ENCODE data around the gene RUFY2. TPM values are rescaled to one million over a fixed set of nuclear protein-coding genes. Genes with fewer than 3 reads are reported as not detected.

RUFY2 gene
- total and polyA plus RNA-seq, 2 experiments from 2014 or later, result 10.3 to 17.3 TPM

DNA sequence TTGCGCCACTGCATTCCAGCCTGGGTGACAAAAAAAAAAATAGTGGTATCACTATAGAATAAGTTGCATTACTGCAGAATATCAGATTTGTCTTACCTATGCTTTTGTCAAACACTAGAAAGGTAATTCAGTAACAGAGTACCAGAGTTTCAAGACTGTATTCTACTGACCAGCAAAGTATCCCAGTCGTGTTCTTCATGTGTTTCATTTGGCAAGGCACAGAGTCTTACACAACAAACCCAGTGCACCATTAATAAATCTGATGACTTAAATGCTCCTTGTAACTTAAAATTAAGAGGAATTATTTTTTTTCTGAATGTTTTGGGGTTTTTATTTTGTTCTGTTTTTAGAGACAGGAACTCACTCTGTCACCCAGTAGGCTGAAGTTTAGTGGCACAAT is 40.0 kb downstream of the RUFY2 start:
- Histone ChIP-seq H3K9me2 (ENCODE audit: insufficient read depth) (no peaks in the 10 kb centered on the region), H4K20me1 (replicated peaks; ENCODE audit: insufficient read depth) (no peaks in the 10 kb centered on the region), H3K4me1 (ENCODE audit: insufficient read depth) (no peaks in the 10 kb centered on the region), H3K4me2 (no peak overlapping the region), H3K36me3 (ENCODE audit: insufficient read depth) (peaks cover 9% of the 10 kb centered on the region), H3K4me3 (no peak overlapping the region), H3F3A (replicated peaks; ENCODE audit: low read depth) (no peaks in the 10 kb centered on the region), H3K27ac (ENCODE audit: low read depth) (no peak overlapping the region), H2AFZ (no peak overlapping the region), H3K27me3 (ENCODE audit: insufficient read depth) (no peaks in the 10 kb centered on the region), H3K79me2 (replicated peaks; ENCODE audit: insufficient read depth) (no peaks in the 10 kb centered on the region)
- Mint-ChIP-seq H3K27me3 (ENCODE audit: insufficient read depth, low read depth, poor library complexity) (peaks cover 4% of the 10 kb centered on the region), H3K9me3 (peaks cover 12% of the 10 kb centered on the region; the same call in 2 of the 3 replicates), H3K4me3 (no peak overlapping the region), H3K27ac (no peak overlapping the region), H3K4me1 (no peaks in the 10 kb centered on the region), H3K36me3 (ENCODE audit: low read depth) (peaks cover 27% of the 10 kb centered on the region)
- DNase-seq (ENCODE audit: low spot score) (no peak), ATAC-seq (no peak)
- TF ChIP-seq EZH2 (IDR thresholded peaks at IDR 0.05; ENCODE audit: low read depth, unreplicated experiment) (no peak), JUNB (IDR thresholded peaks at IDR 0.05; ENCODE audit: unreplicated experiment) (no peak), POLR2AphosphoS5 (IDR thresholded peaks at IDR 0.05; ENCODE audit: low read depth) (no peak), EZH2phosphoT487 (IDR thresholded peaks at IDR 0.05; ENCODE audit: unreplicated experiment) (no peak)
- TF ChIP-seq, protein P1, sequence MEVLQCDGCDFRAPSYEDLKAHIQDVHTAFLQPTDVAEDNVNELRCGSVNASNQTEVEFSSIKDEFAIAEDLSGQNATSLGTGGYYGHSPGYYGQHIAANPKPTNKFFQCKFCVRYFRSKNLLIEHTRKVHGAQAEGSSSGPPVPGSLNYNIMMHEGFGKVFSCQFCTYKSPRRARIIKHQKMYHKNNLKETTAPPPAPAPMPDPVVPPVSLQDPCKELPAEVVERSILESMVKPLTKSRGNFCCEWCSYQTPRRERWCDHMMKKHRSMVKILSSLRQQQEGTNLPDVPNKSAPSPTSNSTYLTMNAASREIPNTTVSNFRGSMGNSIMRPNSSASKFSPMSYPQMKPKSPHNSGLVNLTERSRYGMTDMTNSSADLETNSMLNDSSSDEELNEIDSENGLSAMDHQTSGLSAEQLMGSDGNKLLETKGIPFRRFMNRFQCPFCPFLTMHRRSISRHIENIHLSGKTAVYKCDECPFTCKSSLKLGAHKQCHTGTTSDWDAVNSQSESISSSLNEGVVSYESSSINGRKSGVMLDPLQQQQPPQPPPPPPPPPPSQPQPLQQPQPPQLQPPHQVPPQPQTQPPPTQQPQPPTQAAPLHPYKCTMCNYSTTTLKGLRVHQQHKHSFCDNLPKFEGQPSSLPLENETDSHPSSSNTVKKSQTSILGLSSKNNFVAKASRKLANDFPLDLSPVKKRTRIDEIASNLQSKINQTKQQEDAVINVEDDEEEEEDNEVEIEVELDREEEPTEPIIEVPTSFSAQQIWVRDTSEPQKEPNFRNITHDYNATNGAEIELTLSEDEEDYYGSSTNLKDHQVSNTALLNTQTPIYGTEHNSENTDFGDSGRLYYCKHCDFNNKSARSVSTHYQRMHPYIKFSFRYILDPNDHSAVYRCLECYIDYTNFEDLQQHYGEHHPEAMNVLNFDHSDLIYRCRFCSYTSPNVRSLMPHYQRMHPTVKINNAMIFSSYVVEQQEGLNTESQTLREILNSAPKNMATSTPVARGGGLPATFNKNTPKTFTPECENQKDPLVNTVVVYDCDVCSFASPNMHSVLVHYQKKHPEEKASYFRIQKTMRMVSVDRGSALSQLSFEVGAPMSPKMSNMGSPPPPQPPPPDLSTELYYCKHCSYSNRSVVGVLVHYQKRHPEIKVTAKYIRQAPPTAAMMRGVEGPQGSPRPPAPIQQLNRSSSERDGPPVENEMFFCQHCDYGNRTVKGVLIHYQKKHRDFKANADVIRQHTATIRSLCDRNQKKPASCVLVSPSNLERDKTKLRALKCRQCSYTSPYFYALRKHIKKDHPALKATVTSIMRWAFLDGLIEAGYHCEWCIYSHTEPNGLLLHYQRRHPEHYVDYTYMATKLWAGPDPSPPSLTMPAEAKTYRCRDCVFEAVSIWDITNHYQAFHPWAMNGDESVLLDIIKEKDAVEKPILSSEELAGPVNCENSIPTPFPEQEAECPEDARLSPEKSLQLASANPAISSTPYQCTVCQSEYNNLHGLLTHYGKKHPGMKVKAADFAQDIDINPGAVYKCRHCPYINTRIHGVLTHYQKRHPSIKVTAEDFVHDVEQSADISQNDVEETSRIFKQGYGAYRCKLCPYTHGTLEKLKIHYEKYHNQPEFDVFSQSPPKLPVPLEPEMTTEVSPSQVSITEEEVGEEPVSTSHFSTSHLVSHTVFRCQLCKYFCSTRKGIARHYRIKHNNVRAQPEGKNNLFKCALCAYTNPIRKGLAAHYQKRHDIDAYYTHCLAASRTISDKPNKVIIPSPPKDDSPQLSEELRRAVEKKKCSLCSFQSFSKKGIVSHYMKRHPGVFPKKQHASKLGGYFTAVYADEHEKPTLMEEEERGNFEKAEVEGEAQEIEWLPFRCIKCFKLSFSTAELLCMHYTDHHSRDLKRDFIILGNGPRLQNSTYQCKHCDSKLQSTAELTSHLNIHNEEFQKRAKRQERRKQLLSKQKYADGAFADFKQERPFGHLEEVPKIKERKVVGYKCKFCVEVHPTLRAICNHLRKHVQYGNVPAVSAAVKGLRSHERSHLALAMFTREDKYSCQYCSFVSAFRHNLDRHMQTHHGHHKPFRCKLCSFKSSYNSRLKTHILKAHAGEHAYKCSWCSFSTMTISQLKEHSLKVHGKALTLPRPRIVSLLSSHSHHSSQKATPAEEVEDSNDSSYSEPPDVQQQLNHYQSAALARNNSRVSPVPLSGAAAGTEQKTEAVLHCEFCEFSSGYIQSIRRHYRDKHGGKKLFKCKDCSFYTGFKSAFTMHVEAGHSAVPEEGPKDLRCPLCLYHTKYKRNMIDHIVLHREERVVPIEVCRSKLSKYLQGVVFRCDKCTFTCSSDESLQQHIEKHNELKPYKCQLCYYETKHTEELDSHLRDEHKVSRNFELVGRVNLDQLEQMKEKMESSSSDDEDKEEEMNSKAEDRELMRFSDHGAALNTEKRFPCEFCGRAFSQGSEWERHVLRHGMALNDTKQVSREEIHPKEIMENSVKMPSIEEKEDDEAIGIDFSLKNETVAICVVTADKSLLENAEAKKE (CRISPR knock-in tag; IDR thresholded peaks at IDR 0.05), result no peak

DNA sequence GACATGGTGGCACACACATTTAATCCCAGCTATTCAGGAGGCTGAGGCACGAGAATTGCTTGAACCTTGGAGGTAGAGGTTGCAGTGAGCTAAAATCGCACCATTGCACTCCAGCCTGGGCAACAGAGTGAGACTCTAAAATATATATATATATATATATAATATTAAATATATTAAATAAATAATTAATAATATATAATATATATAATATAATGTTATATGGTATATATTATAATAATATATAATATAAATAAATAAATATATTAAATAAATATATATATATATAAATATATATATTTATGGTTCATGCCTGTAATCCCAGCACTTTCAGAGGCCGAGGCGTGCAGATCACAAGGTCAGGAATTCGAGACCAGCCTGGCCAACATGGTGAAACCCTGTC is 40.5 kb downstream of the RUFY2 start:
- H3K36me3 ChIP-seq (ENCODE audit: insufficient read depth), result peaks cover 9% of the 10 kb centered on the region; the same call in 1 of the 2 replicates
- no peaks in the 10 kb centered on the region for H3K79me2 ChIP-seq (replicated peaks; ENCODE audit: insufficient read depth)
- Mint-ChIP-seq H3K4me3 (no peak overlapping the region), H3K27ac (no peak overlapping the region), H3K4me1 (no peaks in the 10 kb centered on the region), H3K27me3 (ENCODE audit: insufficient read depth, low read depth, poor library complexity) (peaks cover 4% of the 10 kb centered on the region), H3K36me3 (ENCODE audit: low read depth) (peaks cover 22% of the 10 kb centered on the region), H3K9me3 (peaks cover 8% of the 10 kb centered on the region; the same call in 2 of the 3 replicates)
- ATAC-seq, result no peak
- H3K27ac ChIP-seq (ENCODE audit: low read depth), result no peak overlapping the region
- no peaks in the 10 kb centered on the region for H4K20me1 ChIP-seq (replicated peaks; ENCODE audit: insufficient read depth)
- no peak overlapping the region for H2AFZ ChIP-seq
- no peaks in the 10 kb centered on the region for H3K27me3 ChIP-seq (ENCODE audit: insufficient read depth)
- no peaks in the 10 kb centered on the region for H3K9me2 ChIP-seq (ENCODE audit: insufficient read depth)
- H3K4me3 ChIP-seq, result no peak overlapping the region
- no peaks in the 10 kb centered on the region for H3F3A ChIP-seq (replicated peaks; ENCODE audit: low read depth)
- no peak for DNase-seq (ENCODE audit: low spot score)
- H3K4me1 ChIP-seq (ENCODE audit: insufficient read depth), result no peaks in the 10 kb centered on the region
- no peak overlapping the region for H3K4me2 ChIP-seq
- TF ChIP-seq POLR2AphosphoS5 (IDR thresholded peaks at IDR 0.05; ENCODE audit: low read depth) (no peak), EZH2phosphoT487 (IDR thresholded peaks at IDR 0.05; ENCODE audit: unreplicated experiment) (no peak)
- TF ChIP-seq, protein P2, sequence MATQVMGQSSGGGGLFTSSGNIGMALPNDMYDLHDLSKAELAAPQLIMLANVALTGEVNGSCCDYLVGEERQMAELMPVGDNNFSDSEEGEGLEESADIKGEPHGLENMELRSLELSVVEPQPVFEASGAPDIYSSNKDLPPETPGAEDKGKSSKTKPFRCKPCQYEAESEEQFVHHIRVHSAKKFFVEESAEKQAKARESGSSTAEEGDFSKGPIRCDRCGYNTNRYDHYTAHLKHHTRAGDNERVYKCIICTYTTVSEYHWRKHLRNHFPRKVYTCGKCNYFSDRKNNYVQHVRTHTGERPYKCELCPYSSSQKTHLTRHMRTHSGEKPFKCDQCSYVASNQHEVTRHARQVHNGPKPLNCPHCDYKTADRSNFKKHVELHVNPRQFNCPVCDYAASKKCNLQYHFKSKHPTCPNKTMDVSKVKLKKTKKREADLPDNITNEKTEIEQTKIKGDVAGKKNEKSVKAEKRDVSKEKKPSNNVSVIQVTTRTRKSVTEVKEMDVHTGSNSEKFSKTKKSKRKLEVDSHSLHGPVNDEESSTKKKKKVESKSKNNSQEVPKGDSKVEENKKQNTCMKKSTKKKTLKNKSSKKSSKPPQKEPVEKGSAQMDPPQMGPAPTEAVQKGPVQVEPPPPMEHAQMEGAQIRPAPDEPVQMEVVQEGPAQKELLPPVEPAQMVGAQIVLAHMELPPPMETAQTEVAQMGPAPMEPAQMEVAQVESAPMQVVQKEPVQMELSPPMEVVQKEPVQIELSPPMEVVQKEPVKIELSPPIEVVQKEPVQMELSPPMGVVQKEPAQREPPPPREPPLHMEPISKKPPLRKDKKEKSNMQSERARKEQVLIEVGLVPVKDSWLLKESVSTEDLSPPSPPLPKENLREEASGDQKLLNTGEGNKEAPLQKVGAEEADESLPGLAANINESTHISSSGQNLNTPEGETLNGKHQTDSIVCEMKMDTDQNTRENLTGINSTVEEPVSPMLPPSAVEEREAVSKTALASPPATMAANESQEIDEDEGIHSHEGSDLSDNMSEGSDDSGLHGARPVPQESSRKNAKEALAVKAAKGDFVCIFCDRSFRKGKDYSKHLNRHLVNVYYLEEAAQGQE (IDR thresholded peaks at IDR 0.05; ENCODE audit: unreplicated experiment), result no peak

Data from GM23338 (cell line).